Gastrocnemius medialis (tissue), 4 donors: ENCODE results near the gene GALNT17. TPM values are rescaled to one million over a fixed set of nuclear protein-coding genes. Genes with fewer than 3 reads are reported as not detected.

Experiments
- ATAC-seq, 2 donors: fragments of 150-250 bp; one replicate each; pipeline ENCODE4 v1.9.1; 2016
- DNase-seq, 2 donors: peaks; one replicate each; pipeline ENCODE4 v3.0.0-alpha.2; 2019
- H3K27ac ChIP-seq, 4 donors: fragments of 200-600 bp; sonication (generic); 1 replicate in 1 of 4; 2 replicates in 3 of 4; pipeline ENCODE4 v1.5.1; 2016 to 2018; ENCODE audit warnings: mild to moderate bottlenecking in 2 of 4, moderate library complexity in 1 of 4
- H3K27me3 ChIP-seq, 3 donors: fragments of 200-600 bp; sonication (generic) in 2 of 3; 1 replicate in 1 of 3; 2 replicates in 2 of 3; pipeline versions ENCODE4 v1.5.1 to v1.6.0; 2016 to 2019; ENCODE audit warnings: mild to moderate bottlenecking in 1 of 3, moderate library complexity in 1 of 3
- H3K36me3 ChIP-seq, 2 donors: fragments of 200-600 bp; sonication (generic) in 1 of 2; one replicate each; pipeline ENCODE4 v1.5.1; 2017 to 2018
- H3K4me1 ChIP-seq, 2 donors: fragments of 200-600 bp; sonication (generic) in 1 of 2; one replicate each; pipeline ENCODE4 v1.5.1; 2016 to 2017; ENCODE audit warnings: mild to moderate bottlenecking in 2 of 2
- H3K4me3 ChIP-seq, 4 donors: fragments of 200-600 bp; sonication (generic) in 3 of 4; 1 replicate in 1 of 4; 2 replicates in 3 of 4; pipeline ENCODE4 v1.5.1; 2016 to 2019; ENCODE audit warnings: mild to moderate bottlenecking in 2 of 4
- H3K9me3 ChIP-seq, 3 donors: fragments of 200-600 bp; sonication (generic) in 2 of 3; 1 replicate in 1 of 3; 2 replicates in 2 of 3; pipeline ENCODE4 v1.5.1; 2016 to 2019
- POLR2A ChIP-seq, 2 donors: fragments of 450-650 bp; IDR thresholded peaks; one replicate each; pipeline ENCODE4 v1.6.1; 2017; ENCODE audit warnings: antibody characterized with exemption in 2 of 2, mild to moderate bottlenecking in 2 of 2, moderate library complexity in 2 of 2
- in situ Hi-C, 4 donors: fragments of 200-750 bp; cut with MboI; loops; one replicate each; pipeline versions ENCODE4 v1.15.0 to v1.8.0; 2017; ENCODE audit warnings: low sequenced_read_pairs in 4 of 4
- intact Hi-C: fragments of 100-400 bp; cut with DNase I; formaldehyde crosslinking; loops from one replicate; pipeline ENCODE4 v1.15.1; 2023; ENCODE audit warnings: low total_unique reads
- total RNA-seq, 4 donors: library from RNA; depleted of rRNA; stranded (reverse); fragments of >200 nt; gene quantifications; one replicate each; pipeline versions ENCODE4 v1.1.0 to v1.2.3, GENCODE V29; 2016
- TF ChIP-seq, protein P1 (sequence below), 5 experiments: fragments of 450-650 bp in 3 of 5; fragments of 200-600 bp in 2 of 5; sonication (generic) in 2 of 5; IDR thresholded peaks in 4 of 5; conservative IDR thresholded peaks in 1 of 5; 1 replicate in 4 of 5; 2 replicates in 1 of 5; pipeline ENCODE4 v1.5.1; 2016 to 2019; ENCODE audit warnings: antibody characterized with exemption in 5 of 5, mild to moderate bottlenecking in 3 of 5, moderate library complexity in 3 of 5

Gene GALNT17
- total RNA-seq, 4 donors from 2014 or later, result 1.9 to 13.0 (median 12.3) TPM

GRCh38 chr7:71312755-71313490, 181.0 kb downstream of the GALNT17 start:
- ATAC-seq (no peak), DNase-seq (no peak)
- TF ChIP-seq POLR2A (IDR thresholded peaks at IDR 0.05), result no peak
- TF ChIP-seq, protein P1, sequence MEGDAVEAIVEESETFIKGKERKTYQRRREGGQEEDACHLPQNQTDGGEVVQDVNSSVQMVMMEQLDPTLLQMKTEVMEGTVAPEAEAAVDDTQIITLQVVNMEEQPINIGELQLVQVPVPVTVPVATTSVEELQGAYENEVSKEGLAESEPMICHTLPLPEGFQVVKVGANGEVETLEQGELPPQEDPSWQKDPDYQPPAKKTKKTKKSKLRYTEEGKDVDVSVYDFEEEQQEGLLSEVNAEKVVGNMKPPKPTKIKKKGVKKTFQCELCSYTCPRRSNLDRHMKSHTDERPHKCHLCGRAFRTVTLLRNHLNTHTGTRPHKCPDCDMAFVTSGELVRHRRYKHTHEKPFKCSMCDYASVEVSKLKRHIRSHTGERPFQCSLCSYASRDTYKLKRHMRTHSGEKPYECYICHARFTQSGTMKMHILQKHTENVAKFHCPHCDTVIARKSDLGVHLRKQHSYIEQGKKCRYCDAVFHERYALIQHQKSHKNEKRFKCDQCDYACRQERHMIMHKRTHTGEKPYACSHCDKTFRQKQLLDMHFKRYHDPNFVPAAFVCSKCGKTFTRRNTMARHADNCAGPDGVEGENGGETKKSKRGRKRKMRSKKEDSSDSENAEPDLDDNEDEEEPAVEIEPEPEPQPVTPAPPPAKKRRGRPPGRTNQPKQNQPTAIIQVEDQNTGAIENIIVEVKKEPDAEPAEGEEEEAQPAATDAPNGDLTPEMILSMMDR (IDR thresholded peaks at IDR 0.05 in 4 of 5, conservative IDR thresholded peaks at IDR 0.05 in 1 of 5), result no peak
- Histone ChIP-seq H3K36me3 (no peaks in the 10 kb centered on the region), H3K4me1 (peaks cover 5 to 8% of the 10 kb centered on the region in 2 donors), H3K9me3 (no peaks in the 10 kb centered on the region), H3K4me3 (no peak overlapping the region), H3K27me3 (no peaks in the 10 kb centered on the region), H3K27ac (no peak overlapping the region)
- in situ Hi-C loops, result no loop called here
- intact Hi-C loops, result no loop called here

DNA sequence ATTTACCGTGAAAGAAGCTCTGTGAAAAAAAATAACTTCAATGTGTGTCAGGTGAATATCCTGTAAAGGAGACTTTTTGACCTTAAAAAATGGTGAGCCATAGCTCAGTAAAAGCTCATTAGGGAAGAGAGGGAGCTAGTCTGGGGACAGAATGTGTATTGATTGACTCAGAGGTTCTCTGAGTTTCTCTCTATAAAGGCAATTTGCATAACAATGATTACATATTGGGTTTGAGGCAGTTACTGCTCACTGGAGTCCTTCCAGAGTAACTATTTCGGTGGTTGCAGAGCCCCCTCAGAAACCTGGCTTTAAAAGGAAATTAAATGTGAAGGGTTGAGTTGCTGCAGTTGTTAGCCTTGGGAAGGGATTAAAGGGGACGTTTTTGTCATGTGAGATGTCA, 181.6 kb downstream of the GALNT17 start:
- TF ChIP-seq, protein P1 (IDR thresholded peaks at IDR 0.05 in 4 of 5, conservative IDR thresholded peaks at IDR 0.05 in 1 of 5), result no peak
- TF ChIP-seq POLR2A (IDR thresholded peaks at IDR 0.05), result no peak
- Histone ChIP-seq H3K4me3 (no peak overlapping the region), H3K36me3 (no peaks in the 10 kb centered on the region), H3K9me3 (no peaks in the 10 kb centered on the region), H3K27ac (no peak overlapping the region), H3K4me1 (peaks cover 0 to 2% of the 10 kb centered on the region in 2 donors), H3K27me3 (no peaks in the 10 kb centered on the region)
- intact Hi-C loops (no loop called here), in situ Hi-C loops (no loop called here)
- ATAC-seq, result no peak
- no peak for DNase-seq

- Histone ChIP-seq H3K27me3 (no peaks in the 10 kb centered on the region), H3K4me3 (no peak overlapping the region), H3K4me1 (no peaks in the 10 kb centered on the region), H3K27ac (no peak overlapping the region), H3K9me3 (no peaks in the 10 kb centered on the region), H3K36me3 (no peaks in the 10 kb centered on the region)
- no peak for TF ChIP-seq POLR2A (IDR thresholded peaks at IDR 0.05)
- TF ChIP-seq, protein P1 (IDR thresholded peaks at IDR 0.05 in 4 of 5, conservative IDR thresholded peaks at IDR 0.05 in 1 of 5), result no peak
- no peak for DNase-seq
- in situ Hi-C loops (no loop called here), intact Hi-C loops (no loop called here)
- ATAC-seq, result no peak
Measured at GRCh38 chr7:71320916-71321315, 189.0 kb downstream of the GALNT17 start.

- no peaks in the 10 kb centered on the region for H3K27me3 ChIP-seq
- no peaks in the 10 kb centered on the region for H3K36me3 ChIP-seq
- H3K9me3 ChIP-seq, result no peaks in the 10 kb centered on the region
- no peak overlapping the region for H3K27ac ChIP-seq
- no peaks in the 10 kb centered on the region for H3K4me1 ChIP-seq
- ATAC-seq (no peak), DNase-seq (no peak)
- no peak overlapping the region for H3K4me3 ChIP-seq
- intact Hi-C loops (no loop called here), in situ Hi-C loops (no loop called here)
- TF ChIP-seq, protein P1 (IDR thresholded peaks at IDR 0.05 in 4 of 5, conservative IDR thresholded peaks at IDR 0.05 in 1 of 5), result no peak
- TF ChIP-seq POLR2A (IDR thresholded peaks at IDR 0.05), result no peak
Measured at GRCh38 chr7:71322201-71322600, 190.3 kb downstream of the GALNT17 start.
